Activated naive CD4-positive, alpha-beta T cell treated with anti-CD3 and anti-CD28 coated beads, Interleukin-2, amount 50 U/mL, for 72 hours (primary cell): ENCODE results near the gene FAM184A. TPM values are rescaled to one million over a fixed set of nuclear protein-coding genes. Genes with fewer than 3 reads are reported as not detected.

ENCODE experiments used
- ATAC-seq, 2 donors: fragments of 150-1000 bp; cut with Tn5 transposase; 2 replicates each; pipeline ENCODE4 v1.10.0; 2021; ENCODE audit warnings: mild to moderate bottlenecking in 2 of 2, moderate library complexity in 2 of 2
- DNase-seq, 2 donors: peaks; one replicate each; pipeline ENCODE4 v3.0.0; 2021 to 2022; ENCODE audit warnings: low spot score in 2 of 2
- H3K27ac Mint-ChIP-seq, 2 donors: one replicate each; pipeline ENCODE4 v1.8.0; 2022; ENCODE audit warnings: mild to moderate bottlenecking in 2 of 2, mixed read lengths in 2 of 2
- H3K36me3 Mint-ChIP-seq, 2 donors: one replicate each; pipeline ENCODE4 v1.8.0; 2022; ENCODE audit warnings: mixed read lengths in 2 of 2
- H3K9me3 Mint-ChIP-seq, 2 donors: one replicate each; pipeline ENCODE4 v1.8.0; 2022; ENCODE audit warnings: mixed read lengths in 2 of 2
- total RNA-seq, 2 donors: library from RNA; stranded (reverse); gene quantifications; one replicate each; pipeline ENCODE4 v1.2.3, GENCODE V29; 2022

The FAM184A gene
- total RNA-seq, 2 donors from 2014 or later = 8.3 to 24.9 TPM

DNA sequence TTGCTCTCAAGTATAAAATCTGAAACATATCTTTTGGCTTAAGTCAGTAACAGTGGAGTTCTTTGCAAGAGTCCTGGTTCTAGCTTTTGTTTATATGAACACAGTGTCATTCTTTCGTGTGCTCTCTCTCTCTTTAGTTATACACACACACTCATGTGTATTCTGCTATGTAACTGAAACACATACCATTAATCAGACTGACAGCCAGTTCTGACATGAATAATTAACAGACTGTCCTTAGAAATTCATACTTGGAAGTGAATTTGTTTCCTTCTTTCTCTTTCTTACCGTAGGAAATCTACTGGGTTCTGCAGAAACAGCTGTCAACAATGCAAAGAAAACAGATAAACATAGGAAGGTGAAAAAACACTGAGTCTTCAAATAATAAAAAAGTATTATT, 146.0 kb downstream of the FAM184A start:
- Mint-ChIP-seq H3K36me3 (peaks cover 9 to 24% of the 10 kb centered on the region in 2 donors), H3K27ac (no peak overlapping the region), H3K9me3 (peaks cover 0 to 5% of the 10 kb centered on the region in 2 donors)
- DNase-seq = no peak
- no peak for ATAC-seq

GRCh38 chr6:118931436-118931835, 147.0 kb downstream of the FAM184A start:
- no peak for DNase-seq
- ATAC-seq = no peak
- Mint-ChIP-seq H3K27ac (no peak overlapping the region), H3K9me3 (no peaks in the 10 kb centered on the region), H3K36me3 (peaks cover 5 to 14% of the 10 kb centered on the region in 2 donors)

- Mint-ChIP-seq H3K36me3 (peaks cover 10 to 13% of the 10 kb centered on the region in 2 donors), H3K9me3 (no peaks in the 10 kb centered on the region), H3K27ac (no peak overlapping the region)
- no peak for ATAC-seq
- no peak for DNase-seq
These were observed 147.8 kb downstream of the FAM184A start for GRCh38 chr6:118930680-118931079.

- no peaks in the 10 kb centered on the region for H3K9me3 Mint-ChIP-seq
- H3K36me3 Mint-ChIP-seq = peaks cover 10 to 21% of the 10 kb centered on the region in 2 donors
- DNase-seq (no peak), ATAC-seq (no peak)
- no peak overlapping the region for H3K27ac Mint-ChIP-seq
These were observed 155.4 kb downstream of the FAM184A start for GRCh38 chr6:118923035-118923434.

- peaks cover 8 to 19% of the 10 kb centered on the region in 2 donors for H3K36me3 Mint-ChIP-seq
- ATAC-seq = no peak
- H3K27ac Mint-ChIP-seq = peak overlapping the region in 1 of 2 donors; percentile 46
- no peak for DNase-seq
- H3K9me3 Mint-ChIP-seq = no peaks in the 10 kb centered on the region
These were observed 157.4 kb downstream of the FAM184A start for GRCh38 chr6:118921084-118921483.

DNA sequence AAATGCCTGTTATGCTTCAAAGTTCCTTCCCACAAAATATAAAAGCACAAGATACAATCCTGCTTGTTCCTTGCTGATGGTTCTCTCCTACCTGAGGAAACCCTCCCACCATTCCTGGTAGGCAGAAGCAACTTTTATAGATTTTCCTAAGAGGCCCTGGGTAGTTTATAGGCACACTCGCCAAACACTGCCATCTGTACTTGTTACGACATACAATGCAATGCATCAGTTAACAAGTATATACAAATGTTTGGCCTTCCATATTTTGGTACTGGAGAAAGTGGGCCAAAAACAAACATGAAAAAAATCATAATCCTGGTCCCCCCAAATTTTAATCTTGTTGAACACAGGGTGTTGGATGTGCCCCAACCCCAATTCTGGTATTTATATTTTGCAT, 160.1 kb downstream of the FAM184A start:
- DNase-seq (no peak), ATAC-seq (no peak)
- Mint-ChIP-seq H3K36me3 (peaks cover 18 to 19% of the 10 kb centered on the region in 2 donors), H3K9me3 (no peaks in the 10 kb centered on the region), H3K27ac (no peak overlapping the region)

- Mint-ChIP-seq H3K27ac (no peak overlapping the region), H3K9me3 (no peaks in the 10 kb centered on the region), H3K36me3 (peaks cover 18 to 19% of the 10 kb centered on the region in 2 donors)
- ATAC-seq (no peak), DNase-seq (no peak)
These were observed 160.7 kb downstream of the FAM184A start for GRCh38 chr6:118917546-118918328.

- ATAC-seq = no peak
- Mint-ChIP-seq H3K27ac (peak overlapping the region in 1 of 2 donors; percentile 27), H3K36me3 (peaks cover 10 to 32% of the 10 kb centered on the region in 2 donors), H3K9me3 (no peaks in the 10 kb centered on the region)
- DNase-seq = no peak
These were observed 163.9 kb downstream of the FAM184A start for GRCh38 chr6:118914598-118914997.

DNA sequence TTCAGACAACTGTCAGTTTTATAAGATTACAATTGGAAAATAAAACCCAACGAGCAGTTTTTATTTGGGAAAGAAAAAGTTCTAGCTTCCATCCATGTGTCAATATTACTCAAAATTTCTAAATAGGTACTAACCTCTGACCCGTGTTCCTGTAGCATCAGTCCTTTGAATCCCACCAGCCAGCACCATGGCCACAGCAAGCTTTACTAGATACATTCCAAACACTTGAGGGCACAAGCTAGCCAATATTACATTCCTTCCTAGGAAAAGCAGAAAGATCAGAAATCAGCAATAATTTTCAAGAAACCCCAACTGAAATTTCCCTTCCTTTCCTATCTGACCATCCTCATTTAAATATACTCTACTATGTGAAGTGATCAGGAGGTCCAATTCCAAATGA, 165.3 kb downstream of the FAM184A start:
- peaks cover 6 to 37% of the 10 kb centered on the region in 2 donors for H3K36me3 Mint-ChIP-seq
- DNase-seq = no peak
- peak overlapping the region in 1 of 2 donors; percentile 65 for H3K27ac Mint-ChIP-seq
- H3K9me3 Mint-ChIP-seq = no peaks in the 10 kb centered on the region
- ATAC-seq = no peak

DNA sequence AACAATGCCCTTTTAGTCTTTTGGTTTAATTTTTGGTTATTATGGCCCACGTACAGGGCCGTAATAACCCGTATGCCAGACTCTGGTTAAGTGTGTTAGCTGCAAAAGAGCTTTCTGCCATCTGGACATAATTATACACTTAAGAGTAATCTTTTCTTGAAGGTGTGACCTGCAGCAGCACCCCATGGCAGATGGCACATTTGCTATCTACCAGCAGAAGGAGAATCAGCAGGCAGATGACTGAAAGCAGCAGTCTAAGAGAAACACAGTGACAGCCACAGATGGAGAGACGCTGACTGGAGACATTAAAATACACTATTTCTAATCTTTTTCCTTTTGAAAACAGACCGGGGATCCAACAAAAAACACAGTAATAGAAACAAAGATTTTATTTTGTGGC, 165.8 kb downstream of the FAM184A start:
- no peaks in the 10 kb centered on the region for H3K9me3 Mint-ChIP-seq
- no peak for DNase-seq
- peak overlapping the region; percentile 14 to 48 for H3K27ac Mint-ChIP-seq
- no peak for ATAC-seq
- peaks cover 6 to 42% of the 10 kb centered on the region in 2 donors for H3K36me3 Mint-ChIP-seq

Other genes with a start within 250 kb of the FAM184A start
- 10 to 100 TPM; 14.2 to 24.8 TPM for gene ASF1A, start 184.5 kb downstream of the FAM184A start, total RNA-seq
- gene MCM9, start 143.5 kb downstream of the FAM184A start, total RNA-seq = 10 to 100 TPM; 15.8 to 19.0 TPM